GM23338 (cell line): Measurements from ENCODE around the gene TCTN3.

ENCODE experiments used
- CREB1 ChIP-seq: fragments of 250-450 bp; sonication (Bioruptor Pico); IDR thresholded peaks from 2 replicates; pipeline ENCODE4 v1.5.0; 2020; ENCODE audit warnings: low read depth, mild to moderate bottlenecking, moderate library complexity
- CTCF ChIP-seq, 2 experiments: fragments of 200-600 bp in 1 of 2; sonication (generic) in 1 of 2; conservative IDR thresholded peaks; 2 replicates each; pipeline versions ENCODE4 v1.5.1 to v1.6.1; 2016 to 2017; ENCODE audit warnings: antibody characterized with exemption in 2 of 2, low read depth in 2 of 2, mild to moderate bottlenecking in 2 of 2, moderate library complexity in 1 of 2
- EZH2 ChIP-seq: fragments of 200-600 bp; sonication (generic); IDR thresholded peaks from one replicate; pipeline ENCODE4 v1.8.0; 2017; ENCODE audit warnings: antibody characterized with exemption, mild to moderate bottlenecking, low read depth; ENCODE audit not compliant: unreplicated experiment
- EZH2phosphoT487 ChIP-seq: fragments of 200-600 bp; sonication (generic); IDR thresholded peaks from one replicate; pipeline ENCODE4 v1.8.1; 2018; ENCODE audit warnings: antibody characterized with exemption; ENCODE audit not compliant: unreplicated experiment
- JUNB ChIP-seq: IDR thresholded peaks from one replicate; pipeline ENCODE4 v1.6.1; 2016; ENCODE audit warnings: antibody characterized with exemption; ENCODE audit not compliant: unreplicated experiment
- NANOG ChIP-seq: IDR thresholded peaks from 2 replicates; pipeline ENCODE4 v1.6.1; 2016; ENCODE audit warnings: antibody characterized with exemption, borderline replicate concordance
- POLR2AphosphoS5 ChIP-seq: IDR thresholded peaks from 2 replicates; pipeline ENCODE4 v1.6.1; 2016; ENCODE audit warnings: antibody characterized with exemption, low read depth
- REST ChIP-seq: IDR thresholded peaks from one replicate; pipeline ENCODE4 v1.6.1; 2018; ENCODE audit warnings: antibody characterized with exemption; ENCODE audit not compliant: unreplicated experiment
- STAT1 ChIP-seq: IDR thresholded peaks from one replicate; pipeline ENCODE4 v1.6.1; 2016; ENCODE audit warnings: antibody characterized with exemption; ENCODE audit not compliant: unreplicated experiment

- TF ChIP-seq EZH2 = no peak
- no peak for TF ChIP-seq CTCF (conservative IDR thresholded peaks at IDR 0.05; ENCODE audit: low read depth in 2 of 2)
- no peak for TF ChIP-seq CREB1 (CRISPR knock-in tag)
- TF ChIP-seq EZH2phosphoT487 = no peak
- no peak for TF ChIP-seq POLR2AphosphoS5
- TF ChIP-seq REST = no peak
- TF ChIP-seq NANOG = no peak
- no peak for TF ChIP-seq JUNB
- no peak for TF ChIP-seq STAT1
These were observed 18.2 kb downstream of the TCTN3 start for GRCh38 chr10:95675403-95676116.
